COR-L47 (cell line): ENCODE data around the gene GPR3.

Experiments used
- DNase-seq: peaks from one replicate; lab custom pipeline; 2025; lab: John Stamatoyannopoulos, UW

Gene GPR3

DNA sequence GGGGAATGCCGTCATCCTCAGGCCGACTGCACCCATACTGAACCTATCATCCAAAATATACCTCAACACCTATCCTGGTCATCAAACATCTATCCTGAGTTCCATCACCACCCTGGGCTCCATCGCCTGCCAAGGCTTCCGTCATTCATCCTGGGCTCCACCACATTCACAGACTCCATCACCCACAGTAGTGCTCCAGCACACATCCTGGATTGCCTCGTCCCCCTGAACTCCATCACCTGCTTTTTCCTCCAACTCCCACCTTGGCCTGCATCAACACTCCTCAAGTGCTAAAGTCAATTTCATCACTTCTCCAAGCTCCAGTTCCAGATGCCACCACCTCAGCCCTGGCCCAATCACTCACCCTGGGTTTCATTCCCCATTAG lies 33.5 kb upstream of the GPR3 start:
- no peak for DNase-seq

DNA sequence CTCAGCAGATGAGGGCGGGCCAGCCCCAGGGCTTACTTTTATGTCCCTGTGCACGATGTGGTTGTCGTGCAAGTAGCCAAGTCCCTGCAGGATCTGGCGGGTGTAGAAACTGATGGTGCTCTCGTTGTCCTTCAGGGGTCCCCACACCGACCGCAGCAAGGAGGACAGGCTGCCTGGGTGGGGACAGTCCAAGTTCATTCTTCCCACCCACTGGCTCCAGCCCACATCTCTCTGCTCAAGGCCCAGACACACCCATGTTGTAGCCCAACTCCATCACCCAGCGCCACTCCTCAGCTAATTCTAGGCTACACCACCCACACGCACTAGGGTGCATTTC lies 32.6 kb upstream of the GPR3 start:
- DNase-seq: no peak

- no peak for DNase-seq
These were observed 32.0 kb upstream of the GPR3 start for GRCh38 chr1:27360159-27361043.

- DNase-seq: no peak
These were observed 31.4 kb upstream of the GPR3 start for GRCh38 chr1:27361044-27361402.

- DNase-seq: no peak
These were observed 30.9 kb upstream of the GPR3 start for GRCh38 chr1:27361553-27361952.

DNA sequence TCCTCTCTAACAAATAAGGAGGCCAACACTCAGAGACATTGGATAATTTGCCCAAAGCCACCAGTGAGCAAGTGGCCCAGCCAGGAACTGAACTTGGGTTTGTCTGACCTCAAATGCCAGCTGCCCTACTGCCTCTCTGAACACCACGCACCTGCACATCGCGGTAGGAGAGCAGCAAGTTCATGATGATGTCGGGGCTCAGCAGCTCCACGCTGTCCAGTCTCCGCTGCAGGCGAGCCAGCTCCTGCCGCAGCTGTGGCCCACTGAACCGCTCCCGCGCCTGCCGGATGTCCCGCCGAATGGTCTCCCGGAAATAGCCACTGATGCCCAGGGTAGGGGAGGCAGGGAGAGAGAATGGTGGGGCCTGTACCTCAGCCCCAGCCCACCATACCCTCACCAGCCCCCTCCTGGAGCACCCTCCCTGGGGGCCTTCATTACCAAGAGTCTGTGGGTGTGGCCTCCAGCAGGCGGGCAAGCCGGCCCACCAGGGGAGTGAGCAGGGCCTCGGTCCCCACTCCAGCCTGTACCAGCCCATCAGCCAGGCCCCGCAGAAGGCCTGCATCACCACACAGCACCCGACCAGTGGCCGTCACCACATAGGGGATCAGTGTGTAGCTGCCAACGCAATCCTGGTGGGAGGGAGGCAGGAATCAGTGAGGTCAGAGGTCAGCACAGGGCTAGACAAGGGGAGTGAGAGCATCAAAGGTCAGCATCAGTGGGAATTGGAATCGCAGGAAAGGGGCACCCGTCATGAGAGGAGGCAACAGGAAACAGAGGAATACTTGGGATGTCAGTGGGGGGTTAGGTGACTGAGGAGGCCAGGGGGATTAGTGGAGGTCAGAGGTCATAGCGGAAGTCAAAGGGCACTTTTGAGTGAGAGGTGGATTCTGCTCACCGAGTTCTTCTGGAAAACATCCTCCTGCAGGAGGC lies 28.4 kb upstream of the GPR3 start:
- DNase-seq: no peak

DNA sequence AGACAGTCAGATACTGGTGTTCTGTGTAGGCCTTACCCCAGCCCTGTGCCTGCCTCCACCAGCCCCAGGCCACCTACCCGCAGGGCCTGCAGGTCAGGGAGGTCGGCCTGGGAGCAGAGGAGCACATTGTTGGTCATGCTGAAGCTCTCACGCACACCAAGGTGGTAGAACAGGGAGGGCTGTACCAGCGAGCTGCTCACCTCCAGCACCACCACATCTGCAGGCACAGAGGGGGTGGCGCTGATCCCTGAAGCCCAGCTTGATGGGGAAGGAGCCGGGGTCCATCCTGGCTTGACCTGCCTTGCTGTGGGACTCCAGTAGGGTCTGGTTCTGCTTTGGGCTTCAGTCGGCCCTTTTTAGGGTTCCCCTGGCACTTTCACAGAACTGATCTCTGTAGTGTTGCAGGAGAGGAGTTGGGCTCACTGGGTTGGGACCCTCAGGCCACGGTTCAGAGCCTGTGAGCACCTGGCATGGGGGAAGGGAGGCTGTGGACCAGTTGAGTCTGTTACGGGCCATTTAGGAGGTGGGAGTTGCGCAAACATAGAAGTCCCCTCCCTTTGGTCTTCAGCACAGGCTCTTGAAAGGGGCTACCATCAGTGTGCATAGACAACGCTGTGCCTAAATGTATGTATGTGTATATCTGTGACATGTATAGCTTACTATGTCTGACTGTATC lies 27.6 kb upstream of the GPR3 start:
- DNase-seq: no peak

DNA sequence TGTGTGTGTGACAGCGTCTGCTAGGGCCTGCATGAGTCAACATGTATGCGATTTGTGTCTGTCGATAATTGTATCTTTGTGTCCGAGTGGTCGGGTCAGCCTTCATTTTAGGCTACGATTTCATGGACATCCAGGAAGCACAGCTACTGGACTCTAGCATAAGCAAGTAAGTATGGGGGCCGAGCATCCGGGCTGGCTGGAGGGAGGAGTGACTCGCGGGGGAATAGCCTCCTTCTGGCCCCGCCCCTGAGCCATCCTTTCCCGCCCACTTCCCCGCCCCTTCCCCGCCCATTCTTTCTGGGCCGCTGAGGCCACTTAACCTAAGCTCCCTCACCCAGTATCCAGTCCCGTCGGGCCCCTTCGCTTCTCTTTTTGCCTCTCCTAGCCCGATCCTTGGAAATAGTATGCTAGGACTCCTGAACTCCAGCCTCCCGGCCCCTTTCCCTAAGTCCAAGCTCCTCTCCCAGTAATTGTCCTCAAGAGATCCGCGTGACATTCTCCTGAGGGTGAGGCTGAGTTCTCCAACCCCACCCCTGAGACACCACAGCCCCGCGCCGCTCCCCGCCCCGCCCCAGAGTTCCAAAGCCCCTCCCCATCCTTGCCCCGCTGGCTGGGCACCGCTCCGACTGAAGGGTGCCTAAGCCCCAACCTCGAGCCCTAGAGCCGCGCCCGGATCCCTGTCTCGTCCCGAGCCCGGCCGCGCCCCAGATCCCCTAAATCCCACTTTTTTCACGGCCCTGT lies 26.9 kb upstream of the GPR3 start:
- peak; percentile 68 for DNase-seq

DNA sequence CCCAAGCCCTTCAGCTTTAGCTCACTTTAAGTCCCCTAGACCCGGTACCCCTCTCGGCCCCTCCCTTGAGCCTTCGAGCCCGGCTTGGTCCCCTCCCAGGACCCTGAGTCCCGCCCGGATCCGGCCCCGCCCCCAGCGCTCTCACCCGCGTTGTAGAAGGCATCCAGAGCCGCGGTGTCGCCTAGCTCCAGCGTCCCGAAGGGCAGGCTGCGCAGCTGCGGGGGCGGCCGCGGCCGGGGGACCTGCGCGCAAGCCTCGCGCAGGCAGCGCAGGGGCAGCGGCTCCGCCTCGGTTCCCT lies 26.4 kb upstream of the GPR3 start:
- DNase-seq: peak; percentile 49

DNA sequence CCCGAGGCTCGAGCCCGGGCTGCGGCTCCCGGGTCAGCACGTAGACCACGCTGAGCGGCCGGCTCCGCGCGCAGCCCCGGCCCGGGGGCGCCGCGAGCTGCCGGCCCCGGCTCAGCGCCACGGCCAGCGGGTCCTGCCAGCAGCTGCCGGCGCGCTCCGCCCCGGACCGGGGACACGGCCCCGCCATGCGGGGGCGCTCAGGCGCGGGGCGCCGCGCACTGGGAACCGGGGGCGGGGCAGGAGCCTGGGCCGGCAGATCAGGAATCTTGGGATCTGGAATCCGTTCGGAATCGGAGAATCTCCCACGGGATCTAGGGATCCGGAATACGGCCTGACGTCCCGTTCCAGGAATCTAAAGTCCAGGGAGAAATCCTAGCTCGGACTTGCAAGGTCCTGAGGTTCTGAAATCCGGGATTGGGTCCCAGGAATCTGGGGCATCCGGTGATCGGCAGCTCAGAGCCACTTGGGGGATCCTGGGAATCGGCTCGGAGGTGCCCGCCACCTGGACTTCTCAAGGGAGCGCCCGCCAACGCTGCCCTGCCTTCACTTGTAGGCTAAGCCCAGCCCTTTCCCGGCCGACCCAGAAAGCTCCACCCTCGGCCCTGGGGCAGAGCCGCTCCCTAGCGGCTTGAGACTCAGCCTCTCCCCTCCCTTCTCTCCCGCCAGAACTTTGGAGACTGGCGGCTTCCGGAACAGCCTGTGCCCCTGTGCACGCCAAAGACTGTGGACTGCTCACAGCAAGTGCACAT lies 25.8 kb upstream of the GPR3 start, which contains the start of gene MAP3K6:
Gene MAP3K6 (minus strand): TSS at position 551 of the 749 bp plus-strand sequence. CDS start 364 bp downstream, at position 187.
- DNase-seq: peak; percentile 31

DNA sequence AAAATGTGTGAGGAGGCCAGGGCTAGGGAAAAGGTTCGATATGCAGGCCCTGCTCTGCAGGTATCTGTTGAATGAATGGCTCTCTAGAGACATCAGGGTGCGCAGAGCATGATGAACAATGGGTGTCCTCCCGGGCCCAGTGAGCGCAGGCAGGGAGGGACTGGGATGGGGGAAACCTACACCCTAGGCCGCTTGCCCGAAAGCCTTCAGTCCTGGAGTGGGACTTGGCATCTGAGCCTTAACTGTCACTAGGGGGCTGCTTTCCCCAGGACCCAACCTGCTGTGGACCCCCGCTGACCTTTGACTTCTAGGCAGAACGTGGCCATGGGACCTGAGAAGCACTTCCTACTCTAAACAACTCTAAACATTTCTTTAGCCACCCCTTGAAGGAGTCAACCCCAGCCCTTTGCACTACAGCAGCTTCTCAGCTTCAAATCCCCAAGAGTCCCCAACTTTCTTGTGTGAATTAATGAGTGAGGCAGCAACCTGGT lies 25.2 kb upstream of the GPR3 start:
- no peak for DNase-seq

DNA sequence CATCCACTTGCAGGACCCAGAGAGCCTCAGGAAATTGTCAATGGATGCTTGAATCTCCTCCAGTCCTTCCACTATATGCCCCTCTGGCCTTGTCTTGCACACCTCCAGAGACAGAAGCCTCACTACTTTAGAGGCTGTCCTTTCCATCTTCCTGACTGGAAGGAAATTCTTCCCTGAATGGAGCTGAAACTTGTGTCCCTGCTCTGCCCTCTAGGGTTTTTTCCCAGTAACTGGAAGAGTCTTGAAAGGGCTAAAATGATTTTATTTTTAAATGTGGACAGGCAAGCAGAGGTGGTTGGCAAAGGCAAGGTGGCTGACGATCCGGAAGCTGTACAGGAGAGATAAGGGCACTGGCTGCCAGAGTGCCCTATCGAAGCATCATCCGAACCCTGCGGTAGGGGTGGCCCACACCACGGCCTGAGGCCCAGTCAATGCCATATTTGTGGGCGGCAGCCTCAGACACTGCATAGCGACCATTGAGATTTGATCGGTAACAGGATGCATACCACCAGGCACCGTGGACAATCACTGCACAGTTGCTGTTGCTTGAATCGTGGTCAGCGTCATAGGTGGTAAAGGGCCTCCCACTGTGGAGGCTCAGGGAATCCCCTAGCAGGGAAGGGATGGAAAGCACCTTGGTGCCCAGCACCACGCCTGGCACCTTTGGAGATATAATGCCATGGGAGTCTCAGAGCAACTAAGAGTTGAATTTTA lies 23.4 kb upstream of the GPR3 start:
- no peak for DNase-seq

DNA sequence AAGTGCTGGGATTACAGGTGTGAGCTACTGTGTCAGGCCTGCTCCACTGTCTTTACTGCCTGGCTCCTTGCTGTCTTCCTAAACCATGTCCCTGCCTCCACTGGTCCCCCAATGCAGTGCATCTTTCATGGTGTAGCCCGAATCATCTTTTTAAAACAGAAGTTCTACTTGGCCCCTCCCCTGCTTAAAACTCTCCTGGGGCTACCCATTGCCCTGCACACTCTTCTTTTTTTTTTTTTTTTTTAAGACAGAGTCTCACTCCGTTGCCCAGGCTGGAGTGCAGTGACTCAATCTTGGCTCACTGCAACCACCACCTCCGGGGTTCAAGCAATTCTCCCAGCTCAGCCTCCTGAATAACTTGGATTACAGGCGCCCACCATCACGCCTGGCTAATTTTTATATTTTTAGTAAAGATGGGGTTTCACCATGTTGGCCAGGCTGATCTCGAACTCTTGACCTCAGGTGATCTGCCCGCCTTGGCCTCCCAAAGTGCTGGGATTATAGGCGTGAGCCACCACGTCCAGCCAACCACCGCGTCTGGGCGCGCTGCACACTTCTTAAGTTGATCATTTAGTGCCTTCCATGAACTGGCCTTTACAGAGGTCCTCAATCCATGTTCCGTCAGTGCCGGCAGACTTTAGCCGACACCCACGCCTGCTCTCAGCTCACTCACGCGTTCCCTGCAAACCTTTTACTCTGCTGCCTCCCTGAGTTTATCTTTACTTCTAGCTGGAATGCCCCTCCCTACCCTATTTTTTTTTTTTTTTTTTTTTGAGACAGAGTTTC lies 20.2 kb upstream of the GPR3 start:
- no peak for DNase-seq

DNA sequence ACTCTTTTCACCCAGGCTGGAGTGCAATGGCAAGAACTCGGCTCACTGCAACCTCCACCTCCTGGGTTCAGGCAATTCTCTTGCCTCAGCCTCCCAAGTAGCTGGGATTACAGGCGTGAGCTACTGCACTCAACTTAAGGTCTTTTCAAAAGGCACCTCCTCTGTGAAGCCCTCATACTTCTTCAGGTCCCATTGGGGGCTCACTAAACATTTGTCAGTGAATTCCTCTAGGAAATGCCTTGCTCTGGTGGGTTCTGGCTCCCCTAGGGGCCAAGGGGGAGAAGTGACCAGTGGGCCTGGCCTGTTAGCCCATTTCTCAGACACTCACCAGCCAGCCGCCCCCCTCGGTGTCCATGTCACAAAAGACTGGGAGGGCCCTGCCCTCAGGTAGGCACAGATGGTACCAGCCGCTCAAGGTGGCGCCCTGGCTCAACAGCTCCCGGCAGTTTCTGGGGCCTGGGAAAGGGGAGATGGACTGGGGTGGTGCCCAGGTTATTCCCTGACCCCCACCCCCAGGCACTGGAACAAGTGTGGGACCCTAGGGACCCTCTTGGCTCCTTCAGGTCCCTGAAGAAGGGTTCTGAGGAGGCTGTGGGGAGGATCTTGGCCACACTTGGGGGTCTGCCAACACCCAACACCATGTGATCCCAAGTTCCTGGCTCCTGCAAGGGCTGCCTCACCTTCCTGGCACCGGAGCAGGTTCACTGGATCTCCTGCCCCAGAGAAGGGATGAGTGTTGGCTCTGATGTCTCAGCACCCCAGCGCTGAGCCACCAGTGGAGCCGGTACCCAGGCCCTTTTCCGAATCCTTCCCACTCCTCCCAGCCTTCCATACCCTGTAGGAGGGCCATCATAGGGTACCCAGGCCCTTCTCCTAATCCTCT lies 19.4 kb upstream of the GPR3 start:
- no peak for DNase-seq

DNA sequence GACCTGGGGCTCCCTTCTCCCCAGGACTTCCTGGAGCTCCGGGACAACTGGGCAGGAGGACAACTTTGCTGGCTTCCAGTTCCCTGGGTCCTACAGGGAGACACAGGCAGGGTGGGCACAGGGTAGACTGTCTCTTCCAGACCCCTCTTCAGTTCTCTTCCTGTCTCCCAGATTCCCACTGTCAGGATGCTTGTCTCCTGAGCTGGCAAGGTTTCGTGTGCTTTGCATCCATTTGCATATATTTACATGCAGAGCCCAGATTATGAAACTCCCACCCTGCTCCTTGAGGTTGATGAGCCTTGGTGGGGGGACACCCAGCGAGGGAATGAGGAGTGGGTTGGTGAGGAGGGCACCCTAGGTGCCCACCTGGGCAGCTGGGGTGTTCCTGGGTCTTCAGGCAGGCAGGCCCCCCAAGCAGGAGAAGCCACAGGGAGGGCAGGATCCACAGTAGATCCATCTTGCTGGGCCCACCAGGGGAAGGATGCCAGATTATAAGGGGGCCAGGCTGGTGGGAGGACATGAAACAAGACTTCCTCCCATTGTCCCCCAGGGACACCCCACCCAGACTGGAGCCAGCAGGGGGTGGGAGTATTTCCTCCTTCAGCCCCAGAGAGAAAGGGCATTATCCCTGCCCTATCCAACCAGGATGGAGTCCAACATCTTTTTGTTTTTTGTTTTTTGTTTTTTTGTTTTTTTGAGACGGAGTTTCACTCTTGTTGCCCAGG lies 17.9 kb upstream of the GPR3 start, which contains the start of gene FCN3:
Gene FCN3 (minus strand): TSS at position 463 of the 725 bp plus-strand sequence. CDS start 6 bp downstream, at position 457.
- no peak for DNase-seq

GRCh38 chr1:27377760-27378495 lies 14.5 kb upstream of the GPR3 start:
- DNase-seq: no peak

DNA sequence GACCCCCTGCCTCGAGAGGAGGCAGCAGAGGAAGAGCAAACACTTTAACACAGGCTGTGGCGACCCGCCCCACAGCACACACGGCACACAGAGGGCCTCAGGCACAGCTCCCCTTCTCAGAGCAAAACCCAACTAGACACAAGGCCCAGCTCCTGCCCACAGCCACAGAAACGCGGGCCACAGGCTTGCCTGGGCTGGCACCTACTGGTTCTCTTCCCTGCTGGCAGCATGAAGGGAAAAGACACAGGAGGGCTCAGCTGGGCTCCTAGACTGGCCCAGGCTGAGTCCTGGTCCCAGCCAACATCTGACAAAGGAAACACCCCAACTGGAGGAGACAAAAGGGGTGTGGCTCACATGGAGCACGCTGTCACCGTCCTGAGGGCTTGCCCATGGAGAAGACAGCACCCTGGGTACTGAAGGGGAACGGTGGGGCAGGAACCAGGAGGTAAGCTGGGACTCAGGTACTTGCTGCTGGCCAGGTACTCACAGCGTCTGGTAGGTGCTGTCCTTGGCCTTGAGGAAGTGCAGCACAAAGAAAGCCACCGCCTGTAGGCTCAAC lies 12.8 kb upstream of the GPR3 start:
- peak; percentile 27 for DNase-seq
